NCI-H524 (cell line): ENCODE measurements around the gene CCDC182.

ENCODE experiments used
- DNase-seq, 2 experiments: peaks; one replicate each; lab custom pipeline; 2025; lab: John Stamatoyannopoulos, UW

CCDC182 gene

GRCh38 chr17:57745242-57745641 lies at the start of gene CCDC182:
Gene CCDC182 (minus strand): TSS chr17:57745299. CDS start chr17:57745272, 27 bp downstream.
- no peak for DNase-seq

GRCh38 chr17:57794841-57795240 lies 49.7 kb upstream of the CCDC182 start:
- no peak for DNase-seq

- DNase-seq, result peak in 1 of 2 experiments; percentile 18
These were observed 43.6 kb upstream of the CCDC182 start for GRCh38 chr17:57788725-57789124.

- DNase-seq, result no peak
These were observed 39.9 kb upstream of the CCDC182 start for GRCh38 chr17:57785022-57785421.

DNA sequence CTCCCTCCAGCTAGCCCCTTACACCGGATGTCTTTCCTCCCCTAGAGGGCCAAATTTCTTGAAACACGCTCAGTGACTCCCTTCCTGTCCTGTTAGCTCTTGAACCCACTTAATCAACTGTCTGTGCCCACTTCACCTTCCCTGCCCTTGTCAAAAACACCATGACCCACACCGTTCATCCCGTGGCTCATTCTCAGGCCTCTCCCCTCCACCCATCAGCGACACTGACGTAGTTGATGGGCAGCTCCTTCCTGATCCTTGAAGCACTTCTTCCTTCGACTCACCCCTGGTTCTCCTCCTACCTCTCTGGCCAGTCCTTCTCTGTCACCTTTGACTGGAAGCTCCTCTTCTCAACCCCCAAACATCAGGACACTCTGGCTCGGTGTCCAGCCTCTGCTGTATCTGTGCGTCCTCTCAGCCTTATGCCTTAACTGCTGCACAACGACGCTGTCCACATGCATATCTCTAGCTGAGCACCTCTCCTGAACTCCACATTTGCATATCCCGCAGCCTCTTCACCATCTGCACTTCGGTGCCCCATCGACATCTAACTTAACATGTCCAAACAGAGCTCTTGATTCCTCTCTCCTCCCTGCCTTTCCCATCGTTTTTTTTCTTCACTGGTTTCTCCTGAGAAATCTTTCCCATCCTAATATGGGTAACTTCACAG lies 39.3 kb upstream of the CCDC182 start:
- DNase-seq, result peak; percentile 49 to 72

DNA sequence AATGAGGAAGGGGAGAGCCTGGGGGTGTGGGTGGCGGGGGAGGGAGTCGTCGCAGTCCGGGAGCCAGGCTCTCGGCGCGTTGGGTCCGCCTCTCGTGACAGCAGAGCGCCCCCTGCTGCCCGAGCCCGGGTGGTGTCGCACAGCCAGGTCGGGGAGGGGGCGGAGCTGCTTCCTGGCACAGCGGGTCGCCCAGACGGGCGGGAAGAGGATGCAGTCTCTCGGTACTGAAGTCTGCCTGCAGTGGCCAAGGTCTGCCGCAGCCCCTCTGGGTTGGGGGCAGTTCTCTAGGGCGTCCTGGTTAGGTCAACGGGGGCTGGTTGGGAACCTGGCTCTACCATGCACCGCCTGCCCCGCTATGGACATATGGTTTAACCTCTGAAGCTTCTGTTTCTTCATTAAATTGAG lies 38.2 kb upstream of the CCDC182 start:
- peak; percentile 88 to 92 for DNase-seq

DNA sequence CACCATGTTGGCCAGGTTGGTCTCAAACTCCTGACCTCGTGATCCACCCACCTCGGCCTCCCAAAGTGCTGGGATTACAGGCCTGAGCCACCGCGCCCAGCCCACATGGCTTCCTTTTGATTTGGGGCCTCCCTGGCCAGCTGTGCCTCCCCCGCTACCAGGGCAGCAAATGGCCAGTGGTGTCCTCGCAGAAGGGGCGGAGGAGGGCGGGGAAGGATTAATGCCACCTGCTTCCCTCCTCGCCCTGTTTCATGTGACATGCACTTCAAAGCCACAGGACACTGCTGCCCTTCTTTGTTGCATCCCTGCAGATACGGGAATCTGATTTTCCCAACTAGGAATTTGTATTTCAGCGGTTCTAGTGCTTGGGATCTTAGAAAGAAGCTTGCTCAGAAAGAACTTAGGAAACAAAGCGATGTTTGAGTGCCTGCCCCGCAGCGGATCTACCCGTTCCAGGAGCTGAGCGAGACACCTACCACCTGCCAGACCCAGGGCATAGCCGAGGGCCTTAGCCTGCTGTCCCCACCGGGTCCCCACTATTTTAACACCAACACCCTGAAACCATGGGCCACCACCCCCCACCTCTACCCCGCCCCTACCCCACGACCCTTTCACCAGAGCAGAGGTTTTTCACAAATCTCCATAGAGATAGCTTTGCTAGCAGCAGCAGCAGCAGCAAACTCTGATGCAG lies 37.7 kb upstream of the CCDC182 start:
- DNase-seq, result peak; percentile 95 to 97

DNA sequence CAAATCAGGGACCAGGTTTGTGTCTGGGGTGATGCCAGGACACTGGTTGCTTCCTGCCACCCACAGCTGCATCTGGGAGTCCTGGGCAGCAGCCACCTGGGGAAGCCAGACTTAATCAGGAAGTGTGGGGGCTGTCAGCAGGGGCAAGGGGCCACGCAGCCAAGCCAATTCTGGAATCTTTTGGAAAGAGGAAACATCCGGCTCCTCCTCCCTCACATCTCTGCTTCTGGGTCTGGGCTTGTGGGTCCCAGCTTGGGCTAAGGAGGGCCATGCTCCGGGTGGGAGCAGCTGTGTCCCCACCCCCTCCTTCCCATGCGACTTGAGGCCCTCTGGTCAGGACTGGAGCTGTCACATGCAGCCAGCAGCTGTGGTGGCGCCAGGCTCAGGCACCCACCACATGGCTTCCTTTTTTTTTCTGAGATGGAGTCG lies 37.0 kb upstream of the CCDC182 start:
- DNase-seq, result peak; percentile 69 to 71

DNA sequence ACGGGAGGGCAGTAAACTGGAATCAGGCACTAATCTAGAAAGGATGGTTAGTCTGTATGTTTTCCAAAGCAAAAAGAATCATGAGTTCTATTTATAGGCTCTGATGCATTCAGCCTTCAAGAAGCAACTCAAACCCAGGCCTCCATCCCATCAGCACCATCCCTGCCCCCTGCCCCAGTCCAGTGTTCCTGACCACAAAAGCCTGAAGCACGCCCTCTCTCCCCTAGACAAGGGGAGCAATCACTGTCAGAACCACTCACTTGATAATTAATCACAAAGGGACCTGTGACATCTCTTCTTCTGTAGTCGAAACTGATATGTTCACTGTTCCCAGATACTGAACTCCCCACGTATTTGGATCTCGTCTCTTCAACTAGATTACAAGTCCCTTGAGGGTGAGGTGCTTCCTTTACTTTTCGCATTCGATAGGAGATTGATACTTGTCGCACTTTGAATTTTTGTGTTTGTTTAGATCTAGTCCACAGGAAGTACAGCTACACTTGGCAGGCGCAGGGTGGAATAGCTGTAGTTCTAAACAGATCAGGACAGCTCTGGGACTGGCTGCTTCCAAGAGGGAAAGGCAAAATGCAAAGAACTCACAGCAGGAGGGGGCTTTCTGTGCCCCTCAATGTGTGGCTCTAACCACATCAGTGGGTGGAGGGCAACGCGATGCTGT lies 36.4 kb upstream of the CCDC182 start:
- no peak for DNase-seq

- DNase-seq, result no peak
These were observed 34.6 kb upstream of the CCDC182 start for GRCh38 chr17:57779706-57780105.

DNA sequence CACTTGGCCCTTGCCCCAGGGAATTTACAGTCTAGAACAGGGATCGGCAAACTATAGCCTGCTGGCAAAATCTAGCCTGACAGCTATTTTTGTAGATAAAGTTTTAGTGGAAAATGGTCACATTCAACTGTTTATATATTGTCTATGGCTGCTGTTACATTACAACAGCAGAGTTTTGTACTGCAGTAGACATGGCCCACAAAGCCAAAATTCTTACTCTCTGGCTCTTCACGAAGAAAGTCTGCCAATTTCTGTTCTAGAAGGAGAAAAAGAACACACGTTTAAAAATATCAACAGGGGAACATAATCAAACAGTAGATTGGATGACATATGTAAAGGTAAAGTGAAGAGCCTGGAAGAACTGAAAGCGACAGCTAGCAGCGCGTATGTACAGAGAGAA lies 33.2 kb upstream of the CCDC182 start:
- DNase-seq, result no peak

GRCh38 chr17:57776366-57776765 lies 31.3 kb upstream of the CCDC182 start:
- peak; percentile 65 to 85 for DNase-seq

GRCh38 chr17:57774872-57775271 lies 29.8 kb upstream of the CCDC182 start:
- DNase-seq, result no peak

DNA sequence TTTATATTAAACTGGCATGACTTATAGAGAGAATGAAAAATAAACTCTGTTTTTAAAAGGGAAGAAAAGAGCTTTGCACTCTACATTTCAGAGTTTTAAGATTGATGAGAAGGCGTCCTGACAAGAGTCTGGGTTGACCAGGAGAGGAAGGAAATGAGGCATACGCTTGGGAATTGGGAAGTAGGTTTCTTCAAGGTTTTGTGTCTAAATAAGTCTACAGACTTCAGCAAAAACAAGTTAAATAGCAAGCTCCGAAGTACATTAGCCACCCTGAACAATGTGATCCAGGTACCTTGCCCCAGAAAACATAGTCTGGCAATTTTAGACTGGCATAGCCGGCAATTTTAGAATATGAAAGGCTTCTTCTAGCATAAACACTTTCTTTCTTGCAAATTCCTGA lies 28.5 kb upstream of the CCDC182 start:
- no peak for DNase-seq

DNA sequence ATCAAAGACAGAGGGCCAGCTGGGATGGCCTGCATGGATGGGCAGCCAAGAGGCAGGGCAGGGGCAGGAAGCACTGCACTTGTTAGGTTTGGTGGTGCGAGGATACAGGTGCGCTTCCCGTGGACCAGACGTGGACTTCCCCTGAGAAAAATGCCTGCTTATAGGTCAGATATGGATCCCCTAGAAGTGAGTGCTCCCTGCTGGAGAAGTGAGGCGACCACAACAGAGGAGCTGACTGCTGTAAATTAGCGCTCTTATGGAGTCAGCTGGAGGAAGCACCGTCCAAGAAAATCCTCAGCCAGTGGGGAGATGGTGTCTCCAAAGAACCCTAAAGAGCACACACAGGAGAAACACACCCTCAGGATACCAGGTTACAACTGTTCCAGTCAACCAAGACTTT lies 27.7 kb upstream of the CCDC182 start:
- DNase-seq, result no peak

DNA sequence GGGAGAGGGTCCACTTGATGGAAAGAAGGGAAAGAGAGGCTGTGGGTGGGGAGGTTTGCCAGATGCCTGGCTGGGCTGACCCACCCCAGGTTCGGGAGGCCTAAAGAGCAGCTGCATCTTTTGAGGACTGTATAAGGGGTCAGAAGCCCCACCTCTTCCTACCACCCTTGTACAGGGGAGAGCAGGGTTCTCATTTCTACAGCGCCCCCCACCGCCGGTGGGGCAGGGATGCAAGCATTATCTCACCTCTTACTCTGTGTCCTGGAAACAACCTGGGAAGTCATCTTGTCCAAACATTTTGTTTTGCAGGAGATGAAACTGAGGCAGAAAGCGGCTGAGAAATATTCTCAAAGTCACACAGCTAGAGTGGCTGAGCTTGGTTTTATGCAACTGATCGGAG lies 22.5 kb upstream of the CCDC182 start:
- DNase-seq, result no peak

DNA sequence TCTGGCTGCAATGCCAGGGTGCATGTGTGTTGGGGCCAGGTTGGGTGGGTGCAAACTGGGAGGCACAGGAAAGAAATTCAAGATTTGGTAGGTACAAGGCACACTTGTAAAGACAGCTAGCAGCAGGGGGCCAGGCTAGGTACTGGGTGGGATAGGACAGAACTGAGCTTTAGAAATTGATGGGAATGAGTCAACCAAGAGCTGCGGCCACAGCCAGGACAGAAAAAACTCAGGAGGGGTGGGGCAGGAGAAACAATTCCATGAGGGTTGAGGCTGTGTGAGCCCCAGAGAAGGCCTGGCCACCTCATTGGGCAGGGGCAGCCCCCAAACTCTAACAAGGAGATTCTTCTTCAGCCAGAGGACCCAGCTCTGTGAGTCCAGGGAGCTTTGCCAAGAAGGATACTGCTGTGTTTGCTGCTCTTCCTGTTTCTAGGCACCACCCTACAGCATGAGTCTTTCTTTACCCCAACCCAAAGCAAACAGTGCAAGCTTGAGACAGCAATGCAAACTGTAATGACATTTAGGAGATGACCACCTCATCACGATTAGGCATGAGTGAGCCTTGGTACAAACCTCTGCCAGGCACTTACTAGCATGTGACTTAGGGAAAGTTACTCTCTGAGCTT lies 21.3 kb upstream of the CCDC182 start:
- no peak for DNase-seq

- DNase-seq, result peak in 1 of 2 experiments; percentile 54
These were observed 17.6 kb upstream of the CCDC182 start for GRCh38 chr17:57762452-57763395.

- DNase-seq, result no peak
These were observed 16.8 kb upstream of the CCDC182 start for GRCh38 chr17:57761887-57762286.

DNA sequence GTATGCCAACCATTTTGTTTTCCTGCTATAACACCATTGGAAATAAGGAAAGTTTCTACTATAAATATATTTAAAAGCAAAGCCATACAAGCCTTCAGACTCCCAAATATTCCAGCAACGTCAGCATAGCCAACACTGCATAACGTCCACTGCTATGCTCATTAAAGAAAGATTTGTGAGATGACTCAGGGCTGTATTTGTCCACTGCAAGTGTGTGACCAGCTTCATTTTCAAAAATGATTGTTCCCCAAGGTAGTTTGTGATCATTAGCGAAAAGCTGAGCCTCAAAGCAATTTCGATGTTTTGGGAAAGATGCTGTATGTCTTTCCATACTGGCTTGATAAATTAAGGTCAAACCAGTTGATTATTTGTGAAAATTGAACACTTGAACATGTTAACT lies 14.9 kb upstream of the CCDC182 start:
- DNase-seq, result no peak

- DNase-seq, result peak in 1 of 2 experiments; percentile 18
These were observed 13.6 kb upstream of the CCDC182 start for GRCh38 chr17:57758654-57759053.
